H9 (cell line): Measurements from ENCODE around the gene TRIM28. TPM values are rescaled to one million over a fixed set of nuclear protein-coding genes. Genes with fewer than 3 reads are reported as not detected.

Experiments
- DNase-seq: peaks from one replicate; pipeline ENCODE4 v3.0.0-alpha.2; 2017
- H2AFZ ChIP-seq: one replicate; pipeline ENCODE4 v1.6.1; 2013; ENCODE audit warnings: mild to moderate bottlenecking, low read length, control low read depth, moderate library complexity
- H2AK5ac ChIP-seq: 2 replicates; pipeline ENCODE4 v1.6.1; 2013; ENCODE audit warnings: low read length, control low read depth, mixed read lengths; ENCODE audit not compliant: insufficient read length
- H2BK120ac ChIP-seq: one replicate; pipeline ENCODE4 v1.6.1; 2013; ENCODE audit warnings: low read depth, mild to moderate bottlenecking, low read length, control low read depth, inconsistent platforms; ENCODE audit not compliant: poor library complexity, severe bottlenecking
- H2BK12ac ChIP-seq: 2 replicates; pipeline ENCODE4 v1.6.1; 2013; ENCODE audit warnings: low read length, control low read depth, mixed read lengths, low read depth; ENCODE audit not compliant: insufficient read length
- H2BK15ac ChIP-seq: 2 replicates; pipeline ENCODE4 v1.6.1; 2013; ENCODE audit warnings: low read depth, low read length, control low read depth
- H2BK20ac ChIP-seq: one replicate; pipeline ENCODE4 v1.6.1; 2013; ENCODE audit warnings: low read depth, mild to moderate bottlenecking, low read length, control low read depth, inconsistent platforms; ENCODE audit not compliant: poor library complexity, severe bottlenecking
- H2BK5ac ChIP-seq: 2 replicates; pipeline ENCODE4 v1.6.1; 2013; ENCODE audit warnings: low read length, control low read depth, mixed read lengths; ENCODE audit not compliant: insufficient read length
- H3K14ac ChIP-seq: 2 replicates; pipeline ENCODE4 v1.6.1; 2013; ENCODE audit warnings: low read length, control low read depth; ENCODE audit not compliant: insufficient read depth
- H3K18ac ChIP-seq: 2 replicates; pipeline ENCODE4 v1.6.1; 2013; ENCODE audit warnings: low read depth, mild to moderate bottlenecking, mixed read lengths, low read length, control low read depth; ENCODE audit not compliant: insufficient read length
- H3K23ac ChIP-seq: 2 replicates; pipeline ENCODE4 v1.6.1; 2013; ENCODE audit warnings: low read length, control low read depth, mixed read lengths, low read depth; ENCODE audit not compliant: insufficient read length
- H3K23me2 ChIP-seq: 2 replicates; pipeline ENCODE4 v1.6.1; 2013; ENCODE audit warnings: low read depth, mild to moderate bottlenecking, mixed read lengths, low read length, control low read depth; ENCODE audit not compliant: insufficient read length, poor library complexity, severe bottlenecking
- H3K27ac ChIP-seq: 2 replicates; pipeline ENCODE4 v1.5.1; 2013; ENCODE audit warnings: low read length, control low read depth, mixed read lengths, low read depth; ENCODE audit not compliant: insufficient read length
- H3K27me3 ChIP-seq: 2 replicates; pipeline ENCODE4 v1.6.1; 2013; ENCODE audit warnings: low read length, control low read depth, inconsistent platforms; ENCODE audit not compliant: insufficient read depth
- H3K4ac ChIP-seq: 2 replicates; pipeline ENCODE4 v1.6.1; 2013; ENCODE audit warnings: low read depth, mild to moderate bottlenecking, control low read depth, inconsistent platforms, low read length, moderate library complexity
- H3K4me1 ChIP-seq: 2 replicates; pipeline ENCODE4 v1.6.1; 2013; ENCODE audit warnings: low read length, control low read depth, inconsistent platforms; ENCODE audit not compliant: insufficient read depth
- H3K4me2 ChIP-seq: 2 replicates; pipeline ENCODE4 v1.6.1; 2013; ENCODE audit warnings: low read length, control low read depth, mixed read lengths; ENCODE audit not compliant: insufficient read length, insufficient read depth
- H3K56ac ChIP-seq: 2 replicates; pipeline ENCODE4 v1.6.1; 2013; ENCODE audit warnings: low read depth, mild to moderate bottlenecking, mixed read lengths, low read length, control low read depth; ENCODE audit not compliant: insufficient read length
- H3K79me1 ChIP-seq: 2 replicates; pipeline ENCODE4 v1.6.1; 2013; ENCODE audit warnings: low read depth, mild to moderate bottlenecking, moderate library complexity, low read length, control low read depth, inconsistent platforms; ENCODE audit not compliant: insufficient read depth, poor library complexity, severe bottlenecking
- H3K79me2 ChIP-seq: 2 replicates; pipeline ENCODE4 v1.6.1; 2013; ENCODE audit warnings: low read length, control low read depth, inconsistent platforms; ENCODE audit not compliant: insufficient read depth
- H3K9ac ChIP-seq: 2 replicates; pipeline ENCODE4 v1.6.1; 2013; ENCODE audit warnings: low read length, control low read depth, mixed read lengths; ENCODE audit not compliant: insufficient read length; ENCODE audit errors: extremely low read depth
- H3K9me3 ChIP-seq: one replicate; pipeline ENCODE4 v1.6.1; 2013; ENCODE audit warnings: low read depth, low read length, inconsistent platforms; ENCODE audit not compliant: control insufficient read depth
- H3T11ph ChIP-seq: one replicate; pipeline ENCODE4 v1.6.1; 2013; ENCODE audit warnings: mild to moderate bottlenecking, low read length, control low read depth, inconsistent platforms
- H4K20me1 ChIP-seq: one replicate; pipeline ENCODE4 v1.6.1; 2013; ENCODE audit not compliant: control insufficient read depth, insufficient read length, insufficient read depth
- H4K5ac ChIP-seq: 2 replicates; pipeline ENCODE4 v1.6.1; 2013; ENCODE audit warnings: low read depth, mild to moderate bottlenecking, mixed read lengths, low read length, control low read depth; ENCODE audit not compliant: insufficient read length
- H4K8ac ChIP-seq: replicated peaks from 2 replicates; pipeline ENCODE4 v1.6.1; 2013; ENCODE audit warnings: low read length, control low read depth, mixed read lengths, low read depth; ENCODE audit not compliant: insufficient read length
- H4K91ac ChIP-seq: 2 replicates; pipeline ENCODE4 v1.6.1; 2013; ENCODE audit warnings: low read depth, mild to moderate bottlenecking, moderate library complexity, mixed read lengths, low read length, control low read depth; ENCODE audit not compliant: insufficient read length
- H3K27ac Mint-ChIP-seq, 3 experiments: 2 replicates in 2 of 3; 3 replicates in 1 of 3; pipeline ENCODE4 v1.8.0; 2020 to 2021; ENCODE audit warnings: mixed read lengths in 3 of 3, mild to moderate bottlenecking in 1 of 3, moderate library complexity in 1 of 3
- H3K27me3 Mint-ChIP-seq: 2 replicates; pipeline ENCODE4 v1.8.0; 2021; ENCODE audit warnings: low read depth, mild to moderate bottlenecking, moderate library complexity, mixed read lengths
- H3K36me3 Mint-ChIP-seq, 3 experiments: 2 replicates in 2 of 3; 3 replicates in 1 of 3; pipeline ENCODE4 v1.8.0; 2020 to 2021; ENCODE audit warnings: low read depth in 3 of 3, mixed read lengths in 3 of 3; ENCODE audit not compliant: insufficient read depth in 1 of 3
- H3K4me1 Mint-ChIP-seq, 2 experiments: 2 replicates each; pipeline ENCODE4 v1.8.0; 2020; ENCODE audit warnings: mixed read lengths in 2 of 2
- H3K4me3 Mint-ChIP-seq, 2 experiments: 2 replicates in 1 of 2; 3 replicates in 1 of 2; pipeline ENCODE4 v1.8.0; 2020 to 2021; ENCODE audit warnings: mild to moderate bottlenecking in 2 of 2, mixed read lengths in 2 of 2, moderate library complexity in 1 of 2
- H3K9me3 Mint-ChIP-seq, 2 experiments: 2 replicates in 1 of 2; 3 replicates in 1 of 2; pipeline ENCODE4 v1.8.0; 2020; ENCODE audit warnings: mild to moderate bottlenecking in 2 of 2, mixed read lengths in 2 of 2, moderate library complexity in 1 of 2
- WGBS: extraction: QIAGEN DNeasy Blood & Tissue Kit; methylation state at CpG from one replicate; pipeline ENCODE4 v1.1.7; 2013; ENCODE audit warnings: missing lambda C conversion rate, low lambda C conversion rate, mixed read lengths; ENCODE audit not compliant: insufficient read length; ENCODE audit errors: extremely low coverage; 5-methylcytosine and 5-hydroxymethylcytosine counted together
- total RNA-seq: library from RNA; stranded (reverse); gene quantifications from 2 replicates; pipeline ENCODE4 v1.2.1, GENCODE V29; 2021
- TF ChIP-seq, protein P1 (sequence below): fragments of 200-600 bp; sonication (generic); conservative IDR thresholded peaks from 3 replicates; pipeline ENCODE4 v1.8.0; 2021; ENCODE audit warnings: antibody characterized with exemption, mild to moderate bottlenecking

The TRIM28 gene
- total RNA-seq, 1 experiment from 2014 or later, result 1,084 TPM

DNA sequence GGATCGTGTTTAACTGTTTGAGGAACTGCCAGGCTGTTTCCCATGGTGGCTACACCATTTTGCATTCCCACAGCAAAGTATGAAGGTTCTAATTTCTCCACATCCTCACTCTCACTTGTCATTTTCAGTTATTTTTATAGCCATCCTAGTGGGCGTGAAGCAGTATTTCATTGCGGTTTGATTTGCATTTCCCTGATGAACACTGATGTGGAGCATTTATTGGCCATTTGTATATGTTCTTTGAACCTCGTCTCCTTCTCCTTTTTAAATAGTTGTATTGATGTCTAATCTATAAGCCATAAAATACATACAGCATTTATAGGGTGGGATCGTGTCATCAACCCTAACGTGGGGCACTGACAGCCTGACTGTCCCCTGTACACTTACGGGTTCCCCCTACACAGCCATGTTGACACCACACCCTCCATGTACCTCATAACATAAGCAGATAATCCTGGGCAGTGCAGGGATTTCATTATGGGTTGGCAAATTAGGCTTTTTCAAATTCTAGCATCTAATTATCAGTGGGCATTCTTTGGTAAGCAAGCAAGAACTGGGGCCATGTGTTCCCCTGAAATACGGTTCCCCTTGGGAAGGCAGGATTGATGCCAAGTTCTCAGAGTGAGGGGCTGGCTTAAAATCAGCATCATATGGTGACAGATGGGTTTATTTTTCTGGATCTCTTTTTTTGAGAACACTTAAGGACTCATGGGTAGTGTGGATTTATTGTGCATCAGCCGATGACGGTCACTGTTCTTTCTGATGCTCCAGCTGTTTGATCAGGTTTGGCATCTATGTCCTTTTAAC is 12.6 kb upstream of the TRIM28 start:
- Histone ChIP-seq H2BK120ac (no peak overlapping the region), H3K4ac (no peak overlapping the region), H3K79me2 (no peaks in the 10 kb centered on the region), H4K5ac (no peak overlapping the region), H3K14ac (no peak overlapping the region), H4K8ac (no peak overlapping the region), H2BK5ac (no peak overlapping the region), H3K79me1 (no peaks in the 10 kb centered on the region), H2AFZ (no peak overlapping the region), H3T11ph (no peak overlapping the region), H3K23me2 (no peaks in the 10 kb centered on the region), H2BK15ac (no peak overlapping the region), H3K23ac (no peak overlapping the region), H3K27ac (no peak overlapping the region), H3K4me2 (no peak overlapping the region), H4K91ac (no peak overlapping the region), H3K4me1 (no peaks in the 10 kb centered on the region), H3K9ac (no peak overlapping the region), H3K18ac (no peak overlapping the region), H4K20me1 (no peaks in the 10 kb centered on the region), H2AK5ac (no peak overlapping the region), H3K9me3 (no peaks in the 10 kb centered on the region), H3K56ac (no peak overlapping the region), H2BK20ac (no peak overlapping the region), H3K27me3 (no peaks in the 10 kb centered on the region), H2BK12ac (no peak overlapping the region)
- TF ChIP-seq, protein P1, sequence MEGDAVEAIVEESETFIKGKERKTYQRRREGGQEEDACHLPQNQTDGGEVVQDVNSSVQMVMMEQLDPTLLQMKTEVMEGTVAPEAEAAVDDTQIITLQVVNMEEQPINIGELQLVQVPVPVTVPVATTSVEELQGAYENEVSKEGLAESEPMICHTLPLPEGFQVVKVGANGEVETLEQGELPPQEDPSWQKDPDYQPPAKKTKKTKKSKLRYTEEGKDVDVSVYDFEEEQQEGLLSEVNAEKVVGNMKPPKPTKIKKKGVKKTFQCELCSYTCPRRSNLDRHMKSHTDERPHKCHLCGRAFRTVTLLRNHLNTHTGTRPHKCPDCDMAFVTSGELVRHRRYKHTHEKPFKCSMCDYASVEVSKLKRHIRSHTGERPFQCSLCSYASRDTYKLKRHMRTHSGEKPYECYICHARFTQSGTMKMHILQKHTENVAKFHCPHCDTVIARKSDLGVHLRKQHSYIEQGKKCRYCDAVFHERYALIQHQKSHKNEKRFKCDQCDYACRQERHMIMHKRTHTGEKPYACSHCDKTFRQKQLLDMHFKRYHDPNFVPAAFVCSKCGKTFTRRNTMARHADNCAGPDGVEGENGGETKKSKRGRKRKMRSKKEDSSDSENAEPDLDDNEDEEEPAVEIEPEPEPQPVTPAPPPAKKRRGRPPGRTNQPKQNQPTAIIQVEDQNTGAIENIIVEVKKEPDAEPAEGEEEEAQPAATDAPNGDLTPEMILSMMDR, result no peak
- Mint-ChIP-seq H3K4me3 (no peak overlapping the region; a peak in 1 of 5 replicates), H3K27me3 (peaks cover 34% of the 10 kb centered on the region), H3K27ac (no peak overlapping the region), H3K4me1 (no peaks in the 10 kb centered on the region; a peak in 1 of 4 replicates), H3K36me3 (no peaks in the 10 kb centered on the region), H3K9me3 (no peaks in the 10 kb centered on the region)
- no CpG with 5 or more reads among the region's 10 CpGs for WGBS
- DNase-seq, result no peak
